HCT116 (cell line): ENCODE results near the gene COMMD9. TPM values are rescaled to one million over a fixed set of nuclear protein-coding genes. Genes with fewer than 3 reads are reported as not detected.

ENCODE experiments used
- ATAC-seq: fragments of 200-7000 bp; cut with Tn5 transposase; 2 replicates; pipeline ENCODE4 v1.9.1; 2020; ENCODE audit warnings: mild to moderate bottlenecking, moderate library complexity
- BruUV-seq: library from RNA; stranded (reverse); fragments of 400-500 nt; replicated peaks from 2 replicates; lab custom pipeline; 2021; lab: Mats Ljungman, UMichigan
- CTCF ChIA-PET: fragments of 300-600 bp; sonication (Branson Sonifier 250); formaldehyde crosslinking; loops from one replicate; lab custom pipeline; 2021; ENCODE audit warnings: antibody characterized with exemption; lab: Charles Lee
- POLR2A ChIA-PET: fragments of 300-600, 350-600 bp; sonication (Branson Sonifier 250); formaldehyde crosslinking; loops from one replicate; lab custom pipeline; 2021; ENCODE audit warnings: antibody characterized with exemption; lab: Charles Lee
- RAD21 ChIA-PET, 2 experiments: fragments of 300-600 bp; sonication (Branson Sonifier 250); formaldehyde crosslinking; loops; one replicate each; lab custom pipeline; 2023; ENCODE audit warnings: low total read pairs in 2 of 2; ENCODE audit not compliant: uncharacterized antibody in 2 of 2, unreplicated experiment in 2 of 2, low non-redundant PET in 1 of 2; lab: Charles Lee
- DNase-seq: peaks from one replicate; pipeline ENCODE4 v3.0.0-alpha.2; 2010; ENCODE audit warnings: low read depth, low spot score
- H2AFZ ChIP-seq: fragments of 200-600 bp; shearing (Covaris generic), sonication (generic); 2 replicates; pipeline ENCODE4 v1.6.1; 2017; ENCODE audit warnings: low read depth, mixed run types, mixed read lengths, antibody characterized with exemption, low read length; ENCODE audit not compliant: poor library complexity, severe bottlenecking
- H3K27ac ChIP-seq: 2 replicates; pipeline ENCODE4 v1.5.1; 2012; ENCODE audit warnings: low read depth, low read length
- H3K27me3 ChIP-seq: fragments of 200-600 bp; sonication (generic); 2 replicates; pipeline ENCODE4 v1.6.1; 2016; ENCODE audit warnings: mixed run types, low read length, mixed read lengths; ENCODE audit not compliant: insufficient read depth
- H3K36me3 ChIP-seq, 2 experiments: fragments of 200-500 bp in 1 of 2; fragments of 200-600 bp in 1 of 2; sonication (Bioruptor generic) in 1 of 2; sonication (generic) in 1 of 2; 2 replicates each; pipeline versions ENCODE4 v1.5.1 to v1.6.1; 2014 to 2016; ENCODE audit warnings: low read length in 2 of 2, inconsistent platforms in 1 of 2, mixed read lengths in 1 of 2, mixed run types in 1 of 2; ENCODE audit not compliant: insufficient read depth in 2 of 2, control insufficient read depth in 1 of 2
- H3K4me1 ChIP-seq, 2 experiments: fragments of 200-600 bp in 1 of 2; sonication (generic) in 1 of 2; 2 replicates each; pipeline versions ENCODE4 v1.5.1 to v1.6.1; 2012 to 2017; ENCODE audit warnings: low read length in 2 of 2, inconsistent platforms in 1 of 2, mild to moderate bottlenecking in 1 of 2, mixed read lengths in 1 of 2, mixed run types in 1 of 2, moderate library complexity in 1 of 2; ENCODE audit not compliant: insufficient read depth in 2 of 2, control insufficient read depth in 1 of 2
- H3K4me2 ChIP-seq: fragments of 200-600 bp; sonication (generic); 2 replicates; pipeline ENCODE4 v1.6.1; 2017; ENCODE audit warnings: mixed run types, low read length, mixed read lengths
- H3K4me3 ChIP-seq, 2 experiments: fragments of 200-600 bp in 1 of 2; sonication (generic) in 1 of 2; replicated peaks in 1 of 2; 2 replicates each; pipeline ENCODE4 v1.5.1; 2011 to 2016; ENCODE audit warnings: low read length in 2 of 2, control low read depth in 1 of 2, low read depth in 1 of 2, mild to moderate bottlenecking in 1 of 2, mixed read lengths in 1 of 2, mixed run types in 1 of 2
- H3K79me2 ChIP-seq: fragments of 200-600 bp; sonication (generic); 2 replicates; pipeline ENCODE4 v1.6.1; 2017; ENCODE audit warnings: mild to moderate bottlenecking, mixed run types, low read length, moderate library complexity, mixed read lengths; ENCODE audit not compliant: insufficient read depth
- H3K9ac ChIP-seq: fragments of 200-600 bp; sonication (generic); 2 replicates; pipeline ENCODE4 v1.6.1; 2016; ENCODE audit warnings: low read length, mixed read lengths
- H3K9me2 ChIP-seq: fragments of 200-600 bp; sonication (generic), shearing (Covaris generic); 2 replicates; pipeline ENCODE4 v1.6.1; 2017; ENCODE audit warnings: mixed run types, mild to moderate bottlenecking, moderate library complexity; ENCODE audit not compliant: insufficient read depth
- H3K9me3 ChIP-seq, 2 experiments: fragments of 200-500 bp in 1 of 2; fragments of 200-600 bp in 1 of 2; sonication (Bioruptor generic) in 1 of 2; sonication (generic) in 1 of 2; 2 replicates each; pipeline ENCODE4 v1.6.1; 2014 to 2017; ENCODE audit warnings: low read length in 2 of 2, mixed read lengths in 2 of 2, inconsistent platforms in 1 of 2, low read depth in 1 of 2, mild to moderate bottlenecking in 1 of 2, mixed run types in 1 of 2, moderate library complexity in 1 of 2; ENCODE audit not compliant: control insufficient read depth in 1 of 2, insufficient read depth in 1 of 2
- H4K20me1 ChIP-seq: fragments of 200-600 bp; sonication (generic), shearing (Covaris generic); 2 replicates; pipeline ENCODE4 v1.6.1; 2017; ENCODE audit warnings: mixed run types, mild to moderate bottlenecking, moderate library complexity; ENCODE audit not compliant: insufficient read depth
- CTCF ChIP-seq, 3 experiments: fragments of 200-600 bp in 1 of 3; sonication (generic) in 1 of 3; IDR thresholded peaks in 2 of 3; conservative IDR thresholded peaks in 1 of 3; 2 replicates each; pipeline ENCODE4 v1.5.1; 2012 to 2017; ENCODE audit warnings: low read depth in 2 of 3, low read length in 2 of 3, antibody characterized with exemption in 1 of 3, borderline replicate concordance in 1 of 3, control low read depth in 1 of 3, mild to moderate bottlenecking in 1 of 3, mixed read lengths in 1 of 3, mixed run types in 1 of 3, moderate library complexity in 1 of 3; ENCODE audit not compliant: insufficient read depth in 1 of 3
- EGR1 ChIP-seq: IDR thresholded peaks from 2 replicates; pipeline ENCODE4 v1.6.1; 2012; ENCODE audit warnings: low read depth
- ELF1 ChIP-seq: IDR thresholded peaks from 2 replicates; pipeline ENCODE4 v1.6.1; 2012; ENCODE audit warnings: low read depth, borderline replicate concordance
- EZH2 ChIP-seq: fragments of 200-600 bp; sonication (generic); IDR thresholded peaks from 2 replicates; pipeline ENCODE4 v1.6.1; 2017; ENCODE audit warnings: antibody characterized with exemption, mixed run types
- EZH2phosphoT487 ChIP-seq: fragments of 200-600 bp; IDR thresholded peaks from 2 replicates; pipeline ENCODE4 v1.6.1; 2018; ENCODE audit warnings: antibody characterized with exemption, borderline replicate concordance
- JUND ChIP-seq: IDR thresholded peaks from 2 replicates; pipeline ENCODE4 v1.6.1; 2012
- POLR2A ChIP-seq: IDR thresholded peaks from 2 replicates; pipeline ENCODE4 v1.7.0; 2011; ENCODE audit warnings: borderline replicate concordance; ENCODE audit not compliant: insufficient read depth, insufficient read length; ENCODE audit errors: extremely low read depth
- POLR2AphosphoS5 ChIP-seq: IDR thresholded peaks from 2 replicates; pipeline ENCODE4 v1.6.1; 2011; ENCODE audit warnings: mild to moderate bottlenecking, low read depth, low read length, moderate library complexity
- REST ChIP-seq: IDR thresholded peaks from 2 replicates; pipeline ENCODE4 v1.6.1; 2012; ENCODE audit warnings: low read depth
- SIN3A ChIP-seq: IDR thresholded peaks from 2 replicates; pipeline ENCODE4 v1.6.1; 2012; ENCODE audit warnings: low read depth
- SRF ChIP-seq: IDR thresholded peaks from 2 replicates; pipeline ENCODE4 v1.6.1; 2012; ENCODE audit warnings: low read depth
- TCF7L2 ChIP-seq: IDR thresholded peaks from 2 replicates; pipeline ENCODE4 v1.7.0; 2011; ENCODE audit warnings: borderline replicate concordance, inconsistent platforms; ENCODE audit not compliant: insufficient read depth, insufficient read length; ENCODE audit errors: extremely low read depth
- YY1 ChIP-seq: IDR thresholded peaks from 2 replicates; pipeline ENCODE4 v1.6.1; 2011; ENCODE audit warnings: low read length, low read depth, moderate library complexity, mild to moderate bottlenecking; ENCODE audit not compliant: insufficient replicate concordance; ENCODE audit errors: extremely low read depth
- ZNF274 ChIP-seq: fragments of 200-500 bp; sonication (Bioruptor generic); IDR thresholded peaks from 2 replicates; pipeline ENCODE4 v1.6.1; 2014; ENCODE audit warnings: mild to moderate bottlenecking, low read depth, low read length, inconsistent platforms
- intact Hi-C: fragments of 100-400 bp; cut with micrococcal nuclease; formaldehyde crosslinking; loops from 2 replicates; pipeline ENCODE4 v1.10.0; 2022
- total RNA-seq: library from RNA; stranded (reverse); gene quantifications from one replicate; pipeline ENCODE4 v1.2.1, GENCODE V29; 2021; ENCODE audit not compliant: unreplicated experiment

COMMD9 gene
- total RNA-seq, 1 experiment from 2014 or later = 33.3 TPM

GRCh38 chr11:36309779-36310178 lies 20.6 kb upstream of the COMMD9 start:
- Histone ChIP-seq H3K27me3 (peaks cover 35% of the 10 kb centered on the region), H3K36me3 (no peaks in the 10 kb centered on the region), H3K4me3 (no peak overlapping the region), H3K4me1 (peaks cover 0 to 6% of the 10 kb centered on the region in 2 experiments; a peak in 1 of 4 replicates), H2AFZ (no peak overlapping the region), H3K9ac (no peak overlapping the region), H3K79me2 (no peaks in the 10 kb centered on the region), H3K9me3 (no peaks in the 10 kb centered on the region), H3K4me2 (no peak overlapping the region), H3K9me2 (no peaks in the 10 kb centered on the region), H3K27ac (no peak overlapping the region), H4K20me1 (no peaks in the 10 kb centered on the region)
- ChIA-PET POLR2A (no interaction called here), CTCF (no interaction called here), RAD21 (no interaction called here)
- DNase-seq = no peak
- no TSS peak for BruUV-seq
- intact Hi-C loops = no loop called here
- ATAC-seq = no peak
- no peak for TF ChIP-seq TCF7L2
- no peak for TF ChIP-seq POLR2A

- CTCF ChIA-PET = interaction anchor here (0.6 kb wide), 1 partner anchor 170 kb away, joined by 3 read pairs; no protein-coding TSS in a partner anchor
- Histone ChIP-seq H3K79me2 (no peaks in the 10 kb centered on the region), H3K27ac (no peak overlapping the region), H3K4me1 (peaks cover 0 to 6% of the 10 kb centered on the region in 2 experiments; a peak in 1 of 4 replicates), H3K4me2 (no peak overlapping the region), H4K20me1 (no peaks in the 10 kb centered on the region), H3K36me3 (no peaks in the 10 kb centered on the region), H2AFZ (no peak overlapping the region), H3K9me3 (no peaks in the 10 kb centered on the region), H3K27me3 (peaks cover 24% of the 10 kb centered on the region; the same call in 1 of the 2 replicates), H3K9me2 (no peaks in the 10 kb centered on the region), H3K4me3 (no peak overlapping the region), H3K9ac (no peak overlapping the region)
- POLR2A ChIA-PET = no interaction called here
- intact Hi-C loops = no loop called here
- BruUV-seq = no TSS peak
- ATAC-seq = no peak
- RAD21 ChIA-PET = no interaction called here
- DNase-seq = no peak
- TF ChIP-seq JUND (no peak), REST (no peak), POLR2AphosphoS5 (no peak), TCF7L2 (no peak), EGR1 (no peak), YY1 (no peak), SRF (no peak), CTCF (IDR thresholded peaks at IDR 0.05 in 2 of 3, conservative IDR thresholded peaks at IDR 0.05 in 1 of 3; ENCODE audit: borderline replicate concordance in 1 of 3, insufficient read depth in 1 of 3, low read depth in 2 of 3, low read length in 2 of 3) (no peak), ELF1 (no peak), EZH2 (no peak), POLR2A (no peak), SIN3A (no peak), ZNF274 (no peak), EZH2phosphoT487 (no peak)
These were observed 19.4 kb upstream of the COMMD9 start for GRCh38 chr11:36308577-36308976.
